Muscle layer of duodenum (tissue), 2 donors: ENCODE data around the gene MED27.

ENCODE experiments used
- H3K27ac ChIP-seq: one replicate; pipeline ENCODE4 v1.7.0; 2013; ENCODE audit warnings: mild to moderate bottlenecking, low read length
- H3K27me3 ChIP-seq: one replicate; pipeline ENCODE4 v1.7.0; 2013; ENCODE audit warnings: low read depth, mild to moderate bottlenecking, control low read depth, low read length
- H3K36me3 ChIP-seq, 2 donors: one replicate each; pipeline ENCODE4 v1.7.0; 2013; ENCODE audit warnings: low read length in 2 of 2, control low read depth in 1 of 2, mild to moderate bottlenecking in 1 of 2; ENCODE audit not compliant: insufficient read depth in 2 of 2, control insufficient read depth in 1 of 2
- H3K4me1 ChIP-seq, 2 donors: one replicate each; pipeline ENCODE4 v1.7.0; 2013; ENCODE audit warnings: low read length in 2 of 2, mild to moderate bottlenecking in 2 of 2, control low read depth in 1 of 2, moderate library complexity in 1 of 2; ENCODE audit not compliant: insufficient read depth in 2 of 2, control insufficient read depth in 1 of 2
- H3K4me3 ChIP-seq, 2 donors: one replicate each; pipeline ENCODE4 v1.7.0; 2013; ENCODE audit warnings: low read length in 2 of 2, low read depth in 1 of 2, mild to moderate bottlenecking in 1 of 2
- H3K9me3 ChIP-seq, 2 donors: one replicate each; pipeline ENCODE4 v1.7.0; 2013; ENCODE audit warnings: low read length in 2 of 2, control low read depth in 1 of 2, mild to moderate bottlenecking in 1 of 2; ENCODE audit not compliant: control insufficient read depth in 1 of 2
- donor health status: healthy.

MED27 gene

GRCh38 chr9:131880833-131881583 lies 198.7 kb downstream of the MED27 start:
- Histone ChIP-seq H3K4me1 (no peaks in the 10 kb centered on the region), H3K27ac (no peak overlapping the region), H3K27me3 (no peaks in the 10 kb centered on the region), H3K36me3 (peaks cover 0 to 8% of the 10 kb centered on the region in 2 donors), H3K9me3 (no peaks in the 10 kb centered on the region), H3K4me3 (no peak overlapping the region)

GRCh38 chr9:131879911-131880290 lies 199.8 kb downstream of the MED27 start:
- no peaks in the 10 kb centered on the region for H3K4me1 ChIP-seq
- H3K27ac ChIP-seq = no peak overlapping the region
- no peak overlapping the region for H3K4me3 ChIP-seq
- peaks cover 0 to 8% of the 10 kb centered on the region in 2 donors for H3K36me3 ChIP-seq
- no peaks in the 10 kb centered on the region for H3K9me3 ChIP-seq
- no peaks in the 10 kb centered on the region for H3K27me3 ChIP-seq

- Histone ChIP-seq H3K9me3 (no peaks in the 10 kb centered on the region), H3K4me3 (no peak overlapping the region), H3K27ac (no peak overlapping the region), H3K4me1 (no peaks in the 10 kb centered on the region), H3K27me3 (no peaks in the 10 kb centered on the region), H3K36me3 (peaks cover 0 to 8% of the 10 kb centered on the region in 2 donors)
These were observed 200.3 kb downstream of the MED27 start for GRCh38 chr9:131879181-131879910.

GRCh38 chr9:131876486-131876885 lies 203.2 kb downstream of the MED27 start:
- no peaks in the 10 kb centered on the region for H3K9me3 ChIP-seq

GRCh38 chr9:131875828-131876485 lies 203.7 kb downstream of the MED27 start:
- Histone ChIP-seq H3K4me3 (no peak overlapping the region), H3K36me3 (peaks cover 3 to 17% of the 10 kb centered on the region in 2 donors), H3K9me3 (no peaks in the 10 kb centered on the region), H3K27ac (no peak overlapping the region), H3K27me3 (no peaks in the 10 kb centered on the region), H3K4me1 (no peaks in the 10 kb centered on the region)

More at GRCh38 chr9:131876486-131876885, 203.2 kb downstream of the MED27 start:
- no peak overlapping the region for H3K4me3 ChIP-seq
- no peaks in the 10 kb centered on the region for H3K27me3 ChIP-seq
- H3K27ac ChIP-seq = no peak overlapping the region
- no peaks in the 10 kb centered on the region for H3K4me1 ChIP-seq
- peaks cover 3 to 14% of the 10 kb centered on the region in 2 donors for H3K36me3 ChIP-seq

- Histone ChIP-seq H3K27me3 (no peaks in the 10 kb centered on the region), H3K9me3 (no peaks in the 10 kb centered on the region), H3K4me3 (no peak overlapping the region), H3K27ac (no peak overlapping the region), H3K4me1 (no peaks in the 10 kb centered on the region), H3K36me3 (peaks cover 3 to 22% of the 10 kb centered on the region in 2 donors)
These were observed 204.6 kb downstream of the MED27 start for GRCh38 chr9:131874916-131875670.

- H3K4me3 ChIP-seq = no peak overlapping the region
- H3K9me3 ChIP-seq = no peaks in the 10 kb centered on the region
- H3K27me3 ChIP-seq = no peaks in the 10 kb centered on the region
- H3K27ac ChIP-seq = no peak overlapping the region
- H3K4me1 ChIP-seq = no peaks in the 10 kb centered on the region
- H3K36me3 ChIP-seq = peaks cover 3 to 22% of the 10 kb centered on the region in 2 donors
These were observed 205.2 kb downstream of the MED27 start for GRCh38 chr9:131874447-131874846.

GRCh38 chr9:131873891-131874440 lies 205.7 kb downstream of the MED27 start:
- Histone ChIP-seq H3K36me3 (peaks cover 3 to 22% of the 10 kb centered on the region in 2 donors), H3K9me3 (no peaks in the 10 kb centered on the region), H3K4me1 (no peaks in the 10 kb centered on the region), H3K27ac (no peak overlapping the region), H3K27me3 (no peaks in the 10 kb centered on the region), H3K4me3 (no peak overlapping the region)

- peaks cover 3 to 22% of the 10 kb centered on the region in 2 donors for H3K36me3 ChIP-seq
- H3K27ac ChIP-seq = no peak overlapping the region
- H3K9me3 ChIP-seq = no peaks in the 10 kb centered on the region
- no peak overlapping the region for H3K4me3 ChIP-seq
- no peaks in the 10 kb centered on the region for H3K4me1 ChIP-seq
- no peaks in the 10 kb centered on the region for H3K27me3 ChIP-seq
These were observed 206.3 kb downstream of the MED27 start for GRCh38 chr9:131873335-131873734.

- H3K27me3 ChIP-seq = no peaks in the 10 kb centered on the region
- H3K36me3 ChIP-seq = peaks cover 3 to 22% of the 10 kb centered on the region in 2 donors
- H3K9me3 ChIP-seq = no peaks in the 10 kb centered on the region
- no peaks in the 10 kb centered on the region for H3K4me1 ChIP-seq
- no peak overlapping the region for H3K27ac ChIP-seq
- no peak overlapping the region for H3K4me3 ChIP-seq
These were observed 207.0 kb downstream of the MED27 start for GRCh38 chr9:131872702-131873101.
